NB4 (cell line): ENCODE data around the gene KLHL1.

Experiments used
- CTCF ChIP-seq: IDR thresholded peaks from one replicate; pipeline ENCODE4 v1.5.1; 2012; ENCODE audit warnings: low read depth, low read length
- POLR2A ChIP-seq: IDR thresholded peaks from 2 replicates; pipeline ENCODE4 v1.6.1; 2011; ENCODE audit warnings: mild to moderate bottlenecking; ENCODE audit not compliant: insufficient read length; ENCODE audit errors: extremely low read depth

GRCh38 chr13:70016116-70016515 is 92.1 kb downstream of the KLHL1 start:
- TF ChIP-seq CTCF (no peak), POLR2A (no peak)
